HepG2 (cell line): ENCODE results near the gene HIPK3. TPM values are rescaled to one million over a fixed set of nuclear protein-coding genes. Genes with fewer than 3 reads are reported as not detected.

ENCODE experiments used
- ATAC-seq: fragments of 200-7000 bp; cut with Tn5 transposase; 3 replicates; pipeline ENCODE4 v1.9.1; 2020; ENCODE audit warnings: mild to moderate bottlenecking, moderate library complexity
- BruUV-seq: library from RNA; stranded (reverse); fragments of 400-500 nt; replicated peaks from 2 replicates; lab custom pipeline; 2021; lab: Mats Ljungman, UMichigan
- CTCF ChIA-PET: fragments of 300-600 bp; formaldehyde crosslinking; extraction: SDS; loops from one replicate; lab custom pipeline; 2021; ENCODE audit warnings: low total read pairs, inconsistent platforms, low intra/inter-chr PET ratio; lab: Yijun Ruan, JAX
- POLR2A ChIA-PET: fragments of 350-600 bp; sonication (Branson Sonifier 250); formaldehyde crosslinking; loops from one replicate; lab custom pipeline; 2020; ENCODE audit warnings: antibody characterized with exemption, inconsistent platforms; lab: Yijun Ruan, JAX
- DNase-seq: peaks from one replicate; pipeline ENCODE4 v3.0.0-alpha.2; 2015; ENCODE audit warnings: low spot score
- FAIRE-seq: peaks from 3 replicates; lab custom pipeline; 2011; peaks lifted over from hg19 to GRCh38; lab: Jason Lieb, UNC
- H2AFZ ChIP-seq: one replicate; pipeline ENCODE4 v1.6.1; 2011; ENCODE audit warnings: low read length, inconsistent platforms
- H3K27ac ChIP-seq: fragments of 300-600 bp; 3 replicates; pipeline ENCODE4 v1.8.0; 2011; ENCODE audit warnings: mixed run types, mild to moderate bottlenecking, mixed read lengths, low read length, inconsistent platforms; ENCODE audit not compliant: insufficient read depth; ENCODE audit errors: extremely low read length
- H3K27me3 ChIP-seq, 2 experiments: fragments of 200-600 bp in 1 of 2; 2 replicates in 1 of 2; 3 replicates in 1 of 2; pipeline versions ENCODE4 v1.6.0 to v1.8.0; 2011; ENCODE audit warnings: low read length in 2 of 2, mild to moderate bottlenecking in 2 of 2, moderate library complexity in 2 of 2, inconsistent platforms in 1 of 2; ENCODE audit not compliant: insufficient read depth in 2 of 2, control insufficient read depth in 1 of 2
- H3K36me3 ChIP-seq, 2 experiments: fragments of 200-600 bp in 1 of 2; replicated peaks in 1 of 2; 2 replicates in 1 of 2; 3 replicates in 1 of 2; pipeline versions ENCODE4 v1.5.1 to v1.8.0; 2011; ENCODE audit warnings: low read length in 2 of 2, inconsistent platforms in 1 of 2; ENCODE audit not compliant: insufficient read depth in 2 of 2, control insufficient read depth in 1 of 2
- H3K4me1 ChIP-seq: 2 replicates; pipeline ENCODE4 v1.5.1; 2012; ENCODE audit warnings: low read length, inconsistent platforms; ENCODE audit not compliant: insufficient read depth
- H3K4me2 ChIP-seq: 2 replicates; pipeline ENCODE4 v1.6.0; 2011; ENCODE audit warnings: low read depth, low read length, inconsistent platforms
- H3K4me3 ChIP-seq, 3 experiments: fragments of 200-600 bp in 1 of 3; sonication (generic), shearing (Covaris generic) in 1 of 3; replicated peaks in 1 of 3; 2 replicates each; pipeline ENCODE4 v1.5.1; 2011 to 2016; ENCODE audit warnings: low read length in 3 of 3, inconsistent platforms in 2 of 3, low read depth in 2 of 3, mild to moderate bottlenecking in 2 of 3, control low read depth in 1 of 3, mixed read lengths in 1 of 3; ENCODE audit not compliant: insufficient read depth in 1 of 3
- H3K79me2 ChIP-seq: one replicate; pipeline ENCODE4 v1.6.1; 2011; ENCODE audit warnings: low read length, inconsistent platforms; ENCODE audit not compliant: insufficient read depth
- H3K9ac ChIP-seq: 2 replicates; pipeline ENCODE4 v1.6.0; 2011; ENCODE audit warnings: mild to moderate bottlenecking, low read depth, low read length, inconsistent platforms; ENCODE audit not compliant: insufficient read depth
- H3K9me3 ChIP-seq: 2 replicates; pipeline ENCODE4 v1.5.1; 2012; ENCODE audit warnings: mild to moderate bottlenecking, low read length
- H4K20me1 ChIP-seq: 2 replicates; pipeline ENCODE4 v1.6.0; 2011; ENCODE audit warnings: inconsistent platforms, mild to moderate bottlenecking, low read length, moderate library complexity; ENCODE audit not compliant: insufficient read depth
- HNRNPLL ChIP-seq: fragments of 200-400 bp; formaldehyde crosslinking; IDR thresholded peaks from 2 replicates; pipeline ENCODE4 v1.6.1; 2017; ENCODE audit warnings: mild to moderate bottlenecking, low read depth, low read length; ENCODE audit not compliant: poor library complexity, severe bottlenecking
- SPEN ChIP-seq: sonication (generic); formaldehyde crosslinking; IDR thresholded peaks from 2 replicates; pipeline ENCODE4 v1.5.1; 2020; ENCODE audit warnings: low read depth, mild to moderate bottlenecking, missing genetic modification reagents
- ZNF367 ChIP-seq: sonication (generic); formaldehyde crosslinking; IDR thresholded peaks from 2 replicates; pipeline ENCODE4 v1.4.0; 2020; ENCODE audit warnings: missing genetic modification reagents, borderline replicate concordance
- ZNF724P ChIP-seq: sonication (generic); formaldehyde crosslinking; IDR thresholded peaks from 2 replicates; pipeline ENCODE4 v1.8.0; 2022; ENCODE audit warnings: missing genetic modification reagents, borderline replicate concordance
- ZSCAN31 ChIP-seq: sonication (generic); formaldehyde crosslinking; IDR thresholded peaks from 2 replicates; pipeline ENCODE4 v1.5.0; 2020; ENCODE audit warnings: low read depth, mild to moderate bottlenecking, missing genetic modification reagents
- WGBS: methylation state at CpG from one replicate; pipeline ENCODE4 v1.1.6; 2017; ENCODE audit warnings: low lambda C conversion rate; 5-methylcytosine and 5-hydroxymethylcytosine counted together
- in situ Hi-C: cut with HindIII; loops from 2 replicates; pipeline ENCODE4 v1.10.0; 2017; ENCODE audit warnings: low pct_unique_long_range_greater_than_20kb; ENCODE audit not compliant: extremely low pct_ligation_motif_present
- intact Hi-C: fragments of 100-400 bp; cut with micrococcal nuclease; formaldehyde crosslinking; loops from one replicate; pipeline ENCODE4 v1.10.0; 2022; ENCODE audit not compliant: unreplicated experiment
- polyA plus RNA-seq, 8 experiments: library from polyadenylated mRNA; depleted of rRNA in 3 of 8; stranded (reverse) in 7 of 8; unstranded in 1 of 8; fragments of >200 nt; fragmentation: Illumina TruSeq in 4 of 8; extraction: Trizol in 4 of 8; gene quantifications; 2 replicates each; pipeline versions ENCODE4 v1.2.1 to v1.2.3, GENCODE V29; 2011 to 2016; ENCODE audit warnings: low read depth in 4 of 8, missing spikeins in 1 of 8, mixed read lengths in 1 of 8; ENCODE audit not compliant: insufficient read depth in 1 of 8
- total RNA-seq, 5 experiments: library from RNA; depleted of rRNA; stranded (reverse); fragments of >200 nt; fragmentation: Illumina TruSeq; extraction: Trizol; gene quantifications; 2 replicates each; pipeline ENCODE4 v1.2.3, GENCODE V29; 2016; ENCODE audit warnings: low read depth in 1 of 5

HIPK3 gene
- total and polyA plus RNA-seq, 2 of the 13 experiments (the other 11 are each of a cell fraction or from before 2014, with no cell fraction given) = 20.5 to 44.3 TPM

DNA sequence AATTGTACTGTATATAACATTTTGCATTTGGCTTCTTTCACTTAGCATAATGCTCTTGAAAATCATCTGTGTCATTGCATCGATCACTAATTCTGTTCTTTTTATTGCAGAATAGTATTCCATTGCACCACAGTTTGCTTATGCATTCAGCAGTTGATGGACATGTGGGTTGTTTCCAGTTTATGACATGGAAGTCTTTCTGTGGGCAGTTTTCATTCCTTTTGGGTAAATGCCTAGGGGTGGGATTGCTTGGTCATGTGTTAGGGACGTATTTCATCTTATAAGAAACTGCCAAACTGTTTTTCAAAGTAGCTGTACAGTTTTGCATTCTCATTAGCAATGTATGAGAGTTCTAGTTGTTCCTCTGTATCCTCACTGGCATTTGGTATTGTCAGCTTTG lies 127.0 kb downstream of the HIPK3 start:
- FAIRE-seq (no peak), ATAC-seq (no peak), DNase-seq (no peak)
- peaks cover 0 to 23% of the 10 kb centered on the region in 2 experiments; a peak in 3 of 5 replicates for H3K27me3 ChIP-seq
- H4K20me1 ChIP-seq = no peaks in the 10 kb centered on the region; the same call in 1 of the 2 replicates
- H3K4me1 ChIP-seq = no peaks in the 10 kb centered on the region
- H3K9ac ChIP-seq = no peak overlapping the region
- CTCF ChIA-PET = no interaction called here
- H3K9me3 ChIP-seq = peaks cover 17% of the 10 kb centered on the region
- BruUV-seq = no TSS peak
- 0% methylated on average over 2 of the region's 2 CpGs for WGBS
- no peaks in the 10 kb centered on the region for H3K79me2 ChIP-seq
- no peaks in the 10 kb centered on the region for H3K36me3 ChIP-seq
- H3K4me3 ChIP-seq = no peak overlapping the region
- no peak overlapping the region for H3K27ac ChIP-seq
- no peak overlapping the region for H3K4me2 ChIP-seq
- POLR2A ChIA-PET = no interaction called here
- in situ Hi-C loops = no loop called here
- intact Hi-C loops = no loop called here
- no peak overlapping the region for H2AFZ ChIP-seq
- no peak for TF ChIP-seq ZNF724P
- TF ChIP-seq SPEN (CRISPR knock-in tag) = no peak
- no peak for TF ChIP-seq ZNF367 (CRISPR knock-in tag)

DNA sequence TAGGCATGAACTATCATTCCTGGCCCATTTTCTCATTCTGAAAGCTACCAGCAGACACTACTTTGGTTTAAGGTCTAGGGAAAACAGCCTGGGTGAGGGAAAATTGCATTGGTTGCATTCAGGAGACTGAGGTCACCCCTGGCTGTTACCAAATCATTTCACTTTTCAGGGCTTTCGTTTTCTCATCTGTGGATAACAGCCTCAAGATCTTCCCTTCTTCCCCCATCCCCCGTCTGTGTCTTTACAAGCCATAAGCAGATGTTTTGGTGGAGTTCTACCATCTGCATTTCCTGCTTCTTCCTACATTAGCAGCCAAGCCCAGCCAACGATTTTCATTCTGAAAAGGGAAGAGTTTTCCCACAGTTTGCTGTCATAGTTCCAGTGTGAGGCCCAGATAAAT lies 130.4 kb downstream of the HIPK3 start:
- TF ChIP-seq ZSCAN31 = no peak
- no peak for TF ChIP-seq HNRNPLL
- no peaks in the 10 kb centered on the region for H4K20me1 ChIP-seq
- no peak for ATAC-seq
- no peaks in the 10 kb centered on the region for H3K36me3 ChIP-seq
- H3K79me2 ChIP-seq = no peaks in the 10 kb centered on the region
- H3K4me1 ChIP-seq = no peaks in the 10 kb centered on the region
- no peak overlapping the region for H3K4me3 ChIP-seq
- WGBS = 15% methylated on average over 3 of the region's 3 CpGs
- ChIA-PET CTCF (no interaction called here), POLR2A (no interaction called here)
- H3K9me3 ChIP-seq = peaks cover 17% of the 10 kb centered on the region
- no peak overlapping the region for H3K4me2 ChIP-seq
- no peak overlapping the region for H2AFZ ChIP-seq
- BruUV-seq = no TSS peak
- no peak for FAIRE-seq
- peaks cover 0 to 1% of the 10 kb centered on the region in 2 experiments; a peak in 3 of 5 replicates for H3K27me3 ChIP-seq
- H3K27ac ChIP-seq = no peak overlapping the region
- no peak for DNase-seq
- intact Hi-C loops = no loop called here
- no peak overlapping the region for H3K9ac ChIP-seq
- in situ Hi-C loops = no loop called here
